Kidney epithelial cell (primary cell): ENCODE data around the gene ELF5. TPM values are rescaled to one million over a fixed set of nuclear protein-coding genes. Genes with fewer than 3 reads are reported as not detected.

Source experiments
- DNase-seq: peaks from one replicate; pipeline ENCODE4 v3.0.0-alpha.2; 2010; ENCODE audit warnings: low read depth
- H3K27me3 ChIP-seq: 2 replicates; pipeline ENCODE4 v1.6.0; 2011; ENCODE audit warnings: low read length; ENCODE audit not compliant: control insufficient read depth, insufficient read depth
- H3K36me3 ChIP-seq: 2 replicates; pipeline ENCODE4 v1.5.1; 2011; ENCODE audit warnings: low read length; ENCODE audit not compliant: control insufficient read depth, insufficient read depth
- H3K4me3 ChIP-seq: 2 replicates; pipeline ENCODE4 v1.5.1; 2011; ENCODE audit warnings: low read depth, mild to moderate bottlenecking, control low read depth, low read length
- CTCF ChIP-seq: IDR thresholded peaks from 2 replicates; pipeline ENCODE4 v1.5.1; 2011; ENCODE audit warnings: mild to moderate bottlenecking, moderate library complexity, low read length, control low read depth, inconsistent platforms; ENCODE audit not compliant: insufficient read depth, poor library complexity, severe bottlenecking
- total RNA-seq: library from RNA; depleted of rRNA; stranded (reverse); fragments of >200 nt; gene quantifications from 2 replicates; pipeline ENCODE4 v1.2.3, GENCODE V29; 2015

The ELF5 gene
- not detected in 2 replicates for total RNA-seq

GRCh38 chr11:34513682-34514449 lies at the start of gene ELF5:
Gene ELF5, minus strand, starts transcription at chr11:34513794. Its CDS starts 8,045 bp downstream, at chr11:34505749.
- Histone ChIP-seq H3K4me3 (no peak within 1 kb of the TSS), H3K27me3 (no peaks in the 10 kb centered on the region), H3K36me3 (no peaks in the 10 kb centered on the region)
- TF ChIP-seq CTCF: no peak
- DNase-seq: no peak

GRCh38 chr11:34562976-34563375 lies 49.4 kb upstream of the ELF5 start:
- H3K36me3 ChIP-seq: no peaks in the 10 kb centered on the region
- no peak for DNase-seq
- H3K27me3 ChIP-seq: no peaks in the 10 kb centered on the region
- no peak overlapping the region for H3K4me3 ChIP-seq
- no peak for TF ChIP-seq CTCF

- Histone ChIP-seq H3K27me3 (no peaks in the 10 kb centered on the region), H3K4me3 (no peak overlapping the region), H3K36me3 (no peaks in the 10 kb centered on the region)
- DNase-seq: no peak
- no peak for TF ChIP-seq CTCF
These were observed 46.9 kb upstream of the ELF5 start for GRCh38 chr11:34560511-34560910.

GRCh38 chr11:34558673-34559072 lies 45.1 kb upstream of the ELF5 start:
- no peak for TF ChIP-seq CTCF
- H3K36me3 ChIP-seq: no peaks in the 10 kb centered on the region
- no peak for DNase-seq

GRCh38 chr11:34558211-34558610 lies 44.6 kb upstream of the ELF5 start:
- no peaks in the 10 kb centered on the region for H3K36me3 ChIP-seq
- no peak for DNase-seq
- TF ChIP-seq CTCF: no peak
- H3K4me3 ChIP-seq: no peak overlapping the region
- no peaks in the 10 kb centered on the region for H3K27me3 ChIP-seq

More at GRCh38 chr11:34558673-34559072, 45.1 kb upstream of the ELF5 start:
- Histone ChIP-seq H3K27me3 (no peaks in the 10 kb centered on the region), H3K4me3 (no peak overlapping the region)

DNA sequence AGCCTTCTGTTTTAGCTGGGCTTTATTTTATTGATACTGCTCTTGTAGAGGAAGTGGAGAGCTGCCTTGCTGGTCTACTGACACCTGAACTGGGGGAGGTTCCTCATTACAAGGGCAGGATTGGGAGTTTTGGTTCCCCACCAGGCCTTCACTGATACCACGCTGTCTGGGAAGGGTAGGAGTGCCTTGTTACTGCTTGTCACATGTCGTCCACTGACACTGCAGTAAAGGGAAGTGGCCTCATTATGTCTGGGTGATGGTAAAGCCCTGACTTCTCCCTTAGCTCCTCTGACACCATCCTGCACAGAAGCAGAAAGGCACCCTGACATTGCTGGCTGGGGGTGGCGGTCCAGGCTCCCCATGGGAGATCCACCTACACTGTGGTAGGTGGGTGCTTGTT lies 38.7 kb upstream of the ELF5 start:
- no peak for DNase-seq
- TF ChIP-seq CTCF: no peak
- no peaks in the 10 kb centered on the region for H3K27me3 ChIP-seq

More for the DNA sequence above, 38.7 kb upstream of the ELF5 start:
- H3K4me3 ChIP-seq: no peak overlapping the region
- H3K36me3 ChIP-seq: no peaks in the 10 kb centered on the region
